Naive thymus-derived CD8-positive, alpha-beta T cell (primary cell): Measurements from ENCODE around the gene SMR3A. TPM values are rescaled to one million over a fixed set of nuclear protein-coding genes. Genes with fewer than 3 reads are reported as not detected.

ENCODE experiments used
- ATAC-seq, 2 donors: fragments of 150-1000 bp; cut with Tn5 transposase in 1 of 2; sonication (Bioruptor Pico), chemical (Tn5 transposase) in 1 of 2; 1 replicate in 1 of 2; 2 replicates in 1 of 2; pipeline ENCODE4 v1.10.0; 2021; ENCODE audit warnings: mild to moderate bottlenecking in 2 of 2, moderate library complexity in 2 of 2
- POLR2A ChIA-PET: fragments of 350-600 bp; sonication (Branson Sonifier 250); formaldehyde crosslinking; loops from one replicate; lab custom pipeline; 2021; ENCODE audit warnings: antibody characterized with exemption; lab: Charles Lee
- DNase-seq, 10 donors: peaks; one replicate each; pipeline versions ENCODE4 v3.0.0 to v3.0.0-alpha.2; 2020 to 2022
- H3K27ac Mint-ChIP-seq, 10 donors: one replicate each; pipeline ENCODE4 v1.8.0; 2020 to 2022; ENCODE audit warnings: mild to moderate bottlenecking in 10 of 10, mixed read lengths in 10 of 10, moderate library complexity in 4 of 10, inconsistent platforms in 1 of 10
- H3K27me3 Mint-ChIP-seq, 5 donors: one replicate each; pipeline ENCODE4 v1.8.0; 2021 to 2022; ENCODE audit warnings: mixed read lengths in 5 of 5
- H3K36me3 Mint-ChIP-seq, 3 donors: one replicate each; pipeline ENCODE4 v1.8.0; 2020 to 2022; ENCODE audit warnings: mixed read lengths in 3 of 3, mild to moderate bottlenecking in 2 of 3, inconsistent platforms in 1 of 3
- H3K4me1 Mint-ChIP-seq, 4 donors: one replicate each; pipeline ENCODE4 v1.8.0; 2021 to 2022; ENCODE audit warnings: mixed read lengths in 4 of 4
- H3K4me3 Mint-ChIP-seq, 10 donors: one replicate each; pipeline ENCODE4 v1.8.0; 2020 to 2022; ENCODE audit warnings: mild to moderate bottlenecking in 10 of 10, mixed read lengths in 10 of 10, moderate library complexity in 6 of 10, inconsistent platforms in 1 of 10
- H3K9me3 Mint-ChIP-seq, 9 donors: one replicate each; pipeline ENCODE4 v1.8.0; 2020 to 2022; ENCODE audit warnings: mixed read lengths in 9 of 9, mild to moderate bottlenecking in 3 of 9, inconsistent platforms in 1 of 9, moderate library complexity in 1 of 9
- polyA plus RNA-seq, 3 donors: library from polyadenylated mRNA; unstranded; fragments of 300-500 nt; fragmentation: Illumina TruSeq; gene quantifications; one replicate each; pipeline ENCODE4 v1.2.3, GENCODE V29; 2021
- total RNA-seq, 8 experiments: library from RNA in 2 of 8; stranded (reverse) in 2 of 8; gene quantifications; one replicate each; pipeline ENCODE4 v1.2.3 and lab custom pipeline; 2021 to 2026

Gene SMR3A
- total and polyA plus RNA-seq, 5 experiments from 2014 or later, result not detected

GRCh38 chr4:70372760-70373159 is 12.2 kb downstream of the SMR3A start:
- H3K27ac Mint-ChIP-seq, result no peak overlapping the region
- no peak overlapping the region for H3K4me3 Mint-ChIP-seq
- DNase-seq (no peak), ATAC-seq (no peak)
- peaks cover 0 to 4% (median 0%) of the 10 kb centered on the region in 9 donors for H3K9me3 Mint-ChIP-seq
- POLR2A ChIA-PET, result no interaction called here
- no peaks in the 10 kb centered on the region for H3K36me3 Mint-ChIP-seq
- no peaks in the 10 kb centered on the region for H3K4me1 Mint-ChIP-seq
- peaks cover 0 to 9% (median 3%) of the 10 kb centered on the region in 5 donors for H3K27me3 Mint-ChIP-seq

GRCh38 chr4:70380578-70380977 is 20.0 kb downstream of the SMR3A start:
- H3K27me3 Mint-ChIP-seq, result peaks cover 0 to 3% (median 0%) of the 10 kb centered on the region in 5 donors
- ATAC-seq, result no peak
- no peak for DNase-seq
- no peaks in the 10 kb centered on the region for H3K4me1 Mint-ChIP-seq
- no peaks in the 10 kb centered on the region for H3K36me3 Mint-ChIP-seq
- POLR2A ChIA-PET, result no interaction called here
- H3K4me3 Mint-ChIP-seq, result no peak overlapping the region
- H3K9me3 Mint-ChIP-seq, result peaks cover 0 to 3% (median 0%) of the 10 kb centered on the region in 9 donors
- no peak overlapping the region for H3K27ac Mint-ChIP-seq

GRCh38 chr4:70382691-70383181 is 22.2 kb downstream of the SMR3A start, which contains the start of gene SMR3B:
Gene SMR3B, plus strand, starts transcription at chr4:70383131. Its CDS starts 1,380 bp downstream, at chr4:70384511.
- peaks cover 0 to 1% (median 0%) of the 10 kb centered on the region in 5 donors for H3K27me3 Mint-ChIP-seq
- POLR2A ChIA-PET, result no interaction called here
- DNase-seq (no peak), ATAC-seq (no peak)
- H3K36me3 Mint-ChIP-seq, result no peaks in the 10 kb centered on the region
- H3K27ac Mint-ChIP-seq, result no peak within 1 kb of the TSS
- no peak within 1 kb of the TSS for H3K4me3 Mint-ChIP-seq
- peaks cover 0 to 3% (median 0%) of the 10 kb centered on the region in 9 donors for H3K9me3 Mint-ChIP-seq
- no peaks in the 10 kb centered on the region for H3K4me1 Mint-ChIP-seq

- Mint-ChIP-seq H3K4me1 (no peaks in the 10 kb centered on the region), H3K9me3 (peaks cover 0 to 2% (median 0%) of the 10 kb centered on the region in 9 donors), H3K27me3 (peaks cover 0 to 9% (median 5%) of the 10 kb centered on the region in 5 donors), H3K4me3 (no peak overlapping the region), H3K27ac (no peak overlapping the region), H3K36me3 (no peaks in the 10 kb centered on the region)
- no peak for DNase-seq
- POLR2A ChIA-PET, result no interaction called here
- no peak for ATAC-seq
Measured at GRCh38 chr4:70392057-70392776, 31.7 kb downstream of the SMR3A start.

DNA sequence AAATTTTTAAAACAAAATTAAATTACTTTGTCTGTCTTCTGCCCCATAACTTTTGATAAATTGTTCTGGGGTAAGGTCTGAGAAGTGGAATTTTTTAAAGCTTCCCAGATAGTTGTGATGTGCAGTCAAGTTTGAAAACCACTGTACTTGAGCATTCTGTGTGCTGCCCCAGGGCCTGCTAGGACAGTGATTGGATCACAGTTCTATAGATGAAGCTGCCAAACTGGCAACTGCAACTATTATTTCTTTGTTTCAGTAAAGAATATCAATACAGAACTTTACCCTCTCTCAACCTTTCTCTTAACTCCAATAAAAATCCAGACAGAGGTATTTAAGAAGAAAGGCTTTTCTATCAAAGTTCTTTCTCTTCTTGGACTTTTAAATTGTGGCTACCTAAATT is 37.0 kb downstream of the SMR3A start, which contains the start of gene OPRPN:
TSS of gene OPRPN (plus strand) at position 361 of the 400 bp plus-strand sequence. CDS start 1,346 bp downstream, outside the sequence.
- H3K9me3 Mint-ChIP-seq, result no peaks in the 10 kb centered on the region
- peaks cover 0 to 3% (median 0%) of the 10 kb centered on the region in 5 donors for H3K27me3 Mint-ChIP-seq
- no peak within 1 kb of the TSS for H3K27ac Mint-ChIP-seq
- POLR2A ChIA-PET, result no interaction called here
- no peaks in the 10 kb centered on the region for H3K4me1 Mint-ChIP-seq
- no peak for ATAC-seq
- H3K4me3 Mint-ChIP-seq, result no peak within 1 kb of the TSS
- no peaks in the 10 kb centered on the region for H3K36me3 Mint-ChIP-seq
- DNase-seq, result no peak

DNA sequence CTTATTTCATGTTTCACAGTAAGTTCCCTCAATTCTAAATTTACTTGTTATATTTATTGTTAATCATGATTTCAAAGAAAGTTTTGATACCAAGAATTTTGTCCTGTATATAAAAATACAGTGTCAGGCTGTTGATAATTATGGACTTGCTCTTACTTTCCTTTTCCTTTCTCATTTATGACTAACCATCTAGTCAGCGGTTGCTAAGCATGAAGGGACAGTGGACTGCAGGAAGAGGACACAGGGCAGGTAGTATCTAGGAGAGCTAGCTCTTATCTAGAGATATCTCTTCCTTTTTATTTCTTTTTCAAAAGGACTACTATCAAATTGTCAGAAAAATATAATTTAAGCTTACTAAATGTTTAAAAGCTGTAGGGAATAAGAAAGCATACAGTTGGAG is 38.8 kb downstream of the SMR3A start:
- Mint-ChIP-seq H3K4me3 (no peak overlapping the region), H3K4me1 (no peaks in the 10 kb centered on the region), H3K36me3 (no peaks in the 10 kb centered on the region), H3K27me3 (peaks cover 0 to 8% (median 0%) of the 10 kb centered on the region in 5 donors), H3K9me3 (no peaks in the 10 kb centered on the region), H3K27ac (no peak overlapping the region)
- ATAC-seq (no peak), DNase-seq (no peak)
- POLR2A ChIA-PET, result no interaction called here

DNA sequence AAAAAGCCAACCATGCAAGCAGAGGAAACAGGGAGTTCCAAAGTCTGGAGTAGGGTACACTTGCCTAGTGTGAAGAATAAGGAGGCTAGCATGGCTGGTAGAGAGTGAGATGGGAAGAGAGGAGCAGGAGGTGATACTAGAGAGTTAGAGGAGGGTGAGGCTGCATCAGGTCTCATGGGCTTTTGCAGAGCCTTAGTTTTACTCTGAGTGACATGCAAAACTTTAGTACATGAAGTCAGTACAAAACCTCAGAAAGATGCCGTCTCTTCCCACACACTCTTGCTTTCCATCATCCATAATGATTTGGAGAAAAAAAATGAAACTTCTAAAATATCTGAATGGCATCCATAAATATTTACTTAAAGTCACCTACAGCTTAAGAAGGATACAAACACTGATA is 42.2 kb downstream of the SMR3A start:
- no peak overlapping the region for H3K4me3 Mint-ChIP-seq
- no peaks in the 10 kb centered on the region for H3K4me1 Mint-ChIP-seq
- no peak overlapping the region for H3K27ac Mint-ChIP-seq
- no peak for ATAC-seq
- H3K27me3 Mint-ChIP-seq, result peaks cover 0 to 13% (median 0%) of the 10 kb centered on the region in 5 donors
- H3K9me3 Mint-ChIP-seq, result no peaks in the 10 kb centered on the region
- H3K36me3 Mint-ChIP-seq, result no peaks in the 10 kb centered on the region
- DNase-seq, result no peak
- POLR2A ChIA-PET, result no interaction called here

DNA sequence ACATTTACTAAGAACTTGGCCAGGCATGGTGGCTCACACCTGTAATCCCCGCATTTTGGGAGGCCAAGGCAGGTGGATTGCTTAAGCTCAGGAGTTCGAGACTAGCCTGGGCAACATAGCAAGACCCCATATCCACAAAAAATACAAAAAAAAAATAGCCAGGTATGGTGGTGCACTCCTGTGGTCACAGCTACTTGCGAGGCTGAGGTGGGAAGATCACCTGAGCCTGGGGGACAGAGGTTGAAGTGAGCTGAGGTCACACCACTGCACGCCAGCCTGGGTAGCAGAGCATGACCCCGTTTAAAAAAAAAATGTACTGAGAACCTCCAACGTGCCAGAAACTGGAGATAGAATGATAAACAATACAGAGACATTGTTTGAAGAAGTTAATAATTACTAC is 45.2 kb downstream of the SMR3A start:
- Mint-ChIP-seq H3K36me3 (no peaks in the 10 kb centered on the region), H3K4me1 (no peaks in the 10 kb centered on the region), H3K9me3 (peaks cover 0 to 12% (median 0%) of the 10 kb centered on the region in 9 donors), H3K4me3 (no peak overlapping the region), H3K27ac (no peak overlapping the region), H3K27me3 (peaks cover 0 to 20% (median 3%) of the 10 kb centered on the region in 5 donors)
- DNase-seq (no peak), ATAC-seq (no peak)
- POLR2A ChIA-PET, result no interaction called here

Other genes with a start within 250 kb of the SMR3A start
- not detected for gene PRR27, start 206.5 kb upstream of the SMR3A start, total RNA-seq
- not detected for gene PRR27, start 206.5 kb upstream of the SMR3A start, polyA plus RNA-seq
- not detected for gene ODAM, start 165.0 kb upstream of the SMR3A start, total RNA-seq
- gene ODAM, start 165.0 kb upstream of the SMR3A start, polyA plus RNA-seq, result not detected
- gene FDCSP, start 134.6 kb upstream of the SMR3A start, total RNA-seq, result not detected
- not detected for gene FDCSP, start 134.6 kb upstream of the SMR3A start, polyA plus RNA-seq
- gene CSN3, start 118.2 kb upstream of the SMR3A start, total RNA-seq, result not detected
- gene CSN3, start 118.2 kb upstream of the SMR3A start, polyA plus RNA-seq, result not detected
- gene CABS1, start 25.8 kb upstream of the SMR3A start, total RNA-seq, result not detected
- not detected for gene CABS1, start 25.8 kb upstream of the SMR3A start, polyA plus RNA-seq
- gene SMR3B, start 22.4 kb downstream of the SMR3A start, total RNA-seq, result not detected
- gene SMR3B, start 22.4 kb downstream of the SMR3A start, polyA plus RNA-seq, result not detected
- gene OPRPN, start 37.2 kb downstream of the SMR3A start, total RNA-seq, result not detected
- gene OPRPN, start 37.2 kb downstream of the SMR3A start, polyA plus RNA-seq, result not detected
- not detected for gene MUC7, start 111.4 kb downstream of the SMR3A start, total RNA-seq
- gene MUC7, start 111.4 kb downstream of the SMR3A start, polyA plus RNA-seq, result not detected
- gene AMTN, start 157.8 kb downstream of the SMR3A start, total RNA-seq, result not detected
- not detected for gene AMTN, start 157.8 kb downstream of the SMR3A start, polyA plus RNA-seq
- not detected for gene AMBN, start 231.5 kb downstream of the SMR3A start, total RNA-seq
- not detected for gene AMBN, start 231.5 kb downstream of the SMR3A start, polyA plus RNA-seq